Stimulated activated CD4-positive, alpha-beta T cell treated with anti-CD3 and anti-CD28 coated beads, Interleukin-12 subunit alpha, Interleukin-12 subunit beta, amount 100 ng/mL, for 24 hours (primary cell): Measurements from ENCODE around the gene SPEN.
"Not testable (repeated sequence)": the region's sequence is repeated elsewhere in the genome, so short reads cannot be mapped to it uniquely, and the experiment has no call there.

Experiments used
- DNase-seq, 2 experiments: peaks; one replicate each; pipeline ENCODE4 v3.0.0-alpha.2; 2020; ENCODE audit warnings: low read depth in 2 of 2

SPEN gene

DNA sequence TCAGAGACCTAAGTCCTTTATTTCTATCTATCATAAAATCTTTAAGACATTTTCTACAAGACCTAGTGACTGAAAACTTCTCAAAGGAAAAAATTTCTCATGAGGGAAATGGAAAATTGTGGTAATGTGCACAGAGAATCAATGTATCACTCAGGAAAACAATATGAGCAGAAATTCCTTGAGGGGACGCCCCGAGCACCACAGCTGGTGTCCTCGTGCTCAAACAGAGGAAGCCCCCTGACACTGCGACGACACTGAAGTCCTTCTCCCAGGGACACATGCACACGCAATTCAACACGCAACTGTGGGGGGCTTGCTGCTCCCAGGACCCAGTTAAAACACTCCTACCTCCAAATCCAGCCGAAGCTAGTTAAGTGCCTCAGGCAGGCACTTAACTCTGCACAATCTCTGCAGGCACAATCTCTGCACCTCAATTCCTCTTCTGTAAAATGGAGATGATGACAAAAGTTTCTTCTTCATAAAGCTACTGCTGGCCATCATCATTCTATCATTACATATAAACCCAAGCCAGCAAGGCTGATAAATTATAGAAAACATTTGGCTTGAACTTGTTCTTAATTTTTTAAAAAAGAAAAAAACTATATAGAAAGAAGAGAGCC is 112.4 kb downstream of the SPEN start:
- peak in 1 of 2 experiments; percentile 38 for DNase-seq

DNA sequence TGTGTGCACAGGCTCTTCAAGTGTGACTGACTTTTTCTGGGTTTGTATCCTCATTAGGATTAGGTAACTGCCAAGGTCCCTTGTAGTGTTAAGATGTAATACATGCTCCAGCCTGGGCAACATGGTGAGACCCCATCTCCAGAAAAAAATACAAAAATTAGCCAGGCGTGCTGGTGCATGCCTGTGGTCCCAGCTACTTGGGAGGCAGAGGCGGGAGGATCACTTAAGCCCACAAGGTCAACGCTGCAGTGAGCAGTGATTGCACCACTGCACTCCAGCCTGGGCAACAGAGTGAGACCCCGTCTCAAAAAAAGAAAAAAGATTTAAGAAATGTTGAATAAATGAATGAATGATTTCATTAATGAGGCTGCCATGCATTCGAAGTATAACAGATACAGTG is 113.3 kb downstream of the SPEN start:
- no peak for DNase-seq

DNA sequence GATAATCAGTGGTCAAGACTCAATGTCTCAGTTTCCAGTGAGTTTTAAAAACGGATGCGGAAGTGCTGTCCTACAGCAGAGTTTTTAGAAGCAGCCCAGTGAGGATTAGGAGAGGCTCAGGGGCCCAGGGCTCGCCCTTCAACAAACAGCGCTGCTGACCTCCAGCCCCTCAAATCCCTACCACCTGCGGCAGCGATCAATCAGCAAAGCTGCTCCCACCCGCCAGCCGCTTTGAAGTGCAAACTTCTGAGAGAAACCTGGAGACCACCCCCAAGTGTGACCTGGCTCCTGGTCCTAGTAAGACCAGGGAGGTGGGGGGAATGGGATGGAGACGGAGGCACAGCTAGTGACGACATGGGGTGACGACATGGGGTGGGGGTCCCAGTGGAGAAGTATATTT is 114.0 kb downstream of the SPEN start:
- no peak for DNase-seq

DNA sequence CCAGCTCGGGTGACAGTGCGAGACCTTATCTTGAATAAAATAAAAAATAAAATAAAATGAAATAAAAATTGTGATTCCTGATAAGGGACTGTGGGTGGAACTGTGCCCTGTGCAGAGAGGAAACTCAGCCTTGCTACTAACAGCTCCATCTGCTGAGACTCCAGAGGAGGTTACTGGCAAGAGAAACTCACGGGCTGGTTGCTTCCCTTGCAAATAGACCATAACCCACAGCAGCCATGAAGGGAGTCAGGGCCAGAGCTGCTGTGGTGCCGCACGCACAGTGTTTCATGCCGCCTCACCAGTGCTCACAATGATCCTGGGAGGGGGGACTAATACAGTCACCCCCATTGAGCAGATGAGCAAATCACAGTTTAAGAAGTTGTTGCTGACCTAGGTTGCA is 114.7 kb downstream of the SPEN start:
- DNase-seq = no peak

DNA sequence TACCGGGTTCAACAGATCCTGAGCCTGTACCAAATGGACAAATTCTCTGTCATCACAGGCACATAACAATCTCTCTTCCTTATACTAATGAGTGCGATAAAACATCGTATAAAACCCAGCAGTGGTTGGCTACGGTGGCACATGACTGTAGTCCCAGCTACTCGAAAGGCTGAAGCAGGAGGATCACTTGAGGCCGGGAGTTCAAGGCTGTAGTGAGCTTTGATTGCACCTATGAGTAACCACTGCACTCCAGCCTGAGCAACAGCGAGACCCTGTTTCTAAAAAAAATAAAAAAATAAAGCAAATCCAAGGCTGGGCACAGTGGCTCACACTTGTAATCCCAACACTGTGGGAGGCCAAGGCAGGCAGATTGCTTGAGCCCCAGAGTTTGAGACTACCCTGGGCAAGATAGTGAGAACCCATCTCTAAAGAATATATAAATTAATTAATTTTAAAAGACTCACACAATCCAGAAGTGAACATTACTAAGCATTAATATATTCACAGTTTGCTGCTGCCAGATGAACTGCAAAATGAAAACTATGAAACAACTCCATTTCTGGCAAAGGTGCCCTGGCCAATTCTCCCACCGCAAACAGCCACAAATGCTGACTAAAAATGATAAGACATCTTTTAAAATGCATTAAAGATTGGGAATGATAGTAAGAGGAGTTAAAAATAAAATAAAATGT is 115.3 kb downstream of the SPEN start:
- no peak for DNase-seq

DNA sequence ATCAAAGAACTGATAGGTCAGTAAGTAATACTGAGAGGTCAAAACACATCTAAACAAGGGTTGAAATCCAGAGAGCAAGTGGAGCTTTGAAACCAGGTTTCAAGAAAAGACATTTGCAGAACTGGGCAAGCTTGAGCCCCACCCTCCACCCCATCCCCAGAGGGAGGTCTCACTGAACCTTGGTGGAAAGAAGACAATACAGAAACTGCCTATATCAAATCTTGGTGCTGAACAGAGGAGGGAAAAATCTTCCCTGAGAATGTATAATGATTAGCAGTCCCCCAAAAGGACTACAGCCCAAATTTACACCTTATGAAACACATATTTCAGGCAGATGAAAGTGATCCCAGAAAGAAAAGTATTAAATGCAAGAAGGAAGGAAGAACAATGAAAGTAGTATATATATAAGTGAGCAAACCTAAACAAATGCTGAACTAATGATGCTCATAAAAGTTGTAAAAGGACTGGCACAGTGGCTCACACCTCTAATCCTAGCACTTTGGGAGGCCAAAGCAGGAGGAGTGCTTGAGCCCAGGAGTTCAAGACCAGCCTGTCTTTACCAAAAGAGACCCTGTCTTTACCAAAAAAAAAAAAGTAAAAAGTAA is 116.0 kb downstream of the SPEN start:
- DNase-seq = no peak

DNA sequence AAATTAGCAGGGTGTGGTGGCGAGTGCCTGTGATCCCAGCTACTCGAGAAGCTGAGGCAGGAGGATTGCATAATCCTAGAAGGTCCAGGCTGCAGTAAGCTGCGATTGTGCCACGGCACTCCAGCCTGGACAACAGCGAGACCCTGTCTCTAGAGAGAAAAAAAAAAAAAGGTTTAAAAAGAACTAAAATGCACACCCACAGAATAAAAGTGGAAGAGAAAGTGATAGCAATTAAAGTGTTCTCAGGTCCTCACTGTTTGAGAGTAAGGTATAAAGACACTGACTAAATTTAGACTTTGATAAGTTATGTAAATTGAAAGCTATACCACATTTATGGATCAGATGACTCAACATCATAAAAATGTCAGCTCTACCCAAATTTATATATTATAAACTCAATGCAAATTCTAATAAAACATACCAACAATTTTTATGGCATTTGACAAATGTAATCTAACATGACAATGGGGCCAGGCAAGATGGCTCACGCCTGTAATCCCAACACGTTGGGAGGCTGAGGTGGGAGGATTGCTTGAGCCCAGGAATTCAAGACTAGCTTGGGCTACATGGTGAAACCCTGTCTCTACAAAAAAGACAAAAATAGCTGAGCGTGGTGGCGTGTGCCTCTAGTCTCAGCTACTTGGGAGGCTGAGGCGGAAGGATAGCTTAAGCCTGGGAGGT is 116.6 kb downstream of the SPEN start:
- DNase-seq = no peak

DNA sequence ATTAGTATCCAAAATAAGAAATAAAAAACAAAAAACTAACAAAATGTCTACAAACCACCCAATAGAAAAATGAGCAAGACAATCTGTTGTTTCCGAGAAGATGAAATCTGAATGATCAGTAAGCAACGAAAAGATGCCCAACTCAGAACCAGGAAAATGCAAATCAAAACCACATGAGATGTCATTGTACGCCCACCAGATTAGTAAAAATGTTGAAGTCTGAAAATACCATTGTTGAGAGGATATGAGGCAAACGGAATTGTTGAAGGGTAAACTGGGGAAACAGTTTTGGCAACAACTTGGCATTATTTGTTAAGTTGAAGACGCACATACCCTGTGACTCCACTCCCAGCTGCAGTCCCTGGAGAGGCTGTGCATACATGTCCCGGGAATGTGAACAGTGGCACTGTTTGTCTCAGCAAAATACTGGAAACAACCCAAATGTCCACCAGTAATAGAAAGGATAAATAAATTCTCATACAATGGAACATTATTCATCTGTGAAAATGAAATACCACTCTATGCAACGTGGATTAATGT is 117.8 kb downstream of the SPEN start:
- DNase-seq = no peak

DNA sequence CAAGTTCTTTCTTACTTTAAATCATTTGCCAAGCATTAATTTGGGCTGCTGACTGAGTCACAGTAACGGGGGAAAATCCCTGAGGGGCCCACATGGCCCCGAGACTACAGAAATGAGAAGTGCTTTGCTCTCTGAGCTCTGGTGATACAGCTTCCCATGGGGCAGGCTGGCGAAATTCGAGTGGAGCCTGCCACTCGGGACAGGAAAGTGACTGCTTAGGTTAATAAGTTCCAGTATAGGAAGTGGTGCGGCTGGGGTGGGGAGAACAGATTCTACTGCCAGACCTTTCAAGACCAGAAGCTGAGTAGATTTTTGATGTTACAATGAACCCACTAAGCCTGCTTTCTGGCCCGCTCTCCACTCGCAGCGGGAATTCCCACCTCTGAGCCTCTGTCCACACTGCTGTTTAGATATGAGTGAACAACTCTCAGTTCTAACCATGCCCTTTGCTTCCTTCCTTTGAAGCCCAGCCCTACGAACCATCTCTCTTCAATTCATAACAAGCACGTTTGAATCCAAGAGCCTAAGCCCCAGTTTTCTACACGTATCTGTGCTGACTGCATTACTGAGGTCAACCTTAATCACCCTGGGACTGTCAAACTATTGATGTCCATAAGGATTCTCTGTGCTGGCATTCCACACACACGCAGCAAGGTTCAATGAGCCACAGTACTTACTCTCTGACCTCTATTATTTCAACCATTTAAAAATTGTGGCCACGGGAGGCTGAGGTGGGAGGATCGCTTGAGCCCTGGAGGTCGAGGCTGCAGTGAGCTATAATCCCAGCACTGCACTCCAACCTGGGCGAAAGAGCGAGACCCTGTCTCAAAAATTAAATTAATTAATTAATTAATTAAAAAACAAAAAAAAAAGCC is 118.8 kb downstream of the SPEN start:
- peak; percentile 76 to 77 for DNase-seq

DNA sequence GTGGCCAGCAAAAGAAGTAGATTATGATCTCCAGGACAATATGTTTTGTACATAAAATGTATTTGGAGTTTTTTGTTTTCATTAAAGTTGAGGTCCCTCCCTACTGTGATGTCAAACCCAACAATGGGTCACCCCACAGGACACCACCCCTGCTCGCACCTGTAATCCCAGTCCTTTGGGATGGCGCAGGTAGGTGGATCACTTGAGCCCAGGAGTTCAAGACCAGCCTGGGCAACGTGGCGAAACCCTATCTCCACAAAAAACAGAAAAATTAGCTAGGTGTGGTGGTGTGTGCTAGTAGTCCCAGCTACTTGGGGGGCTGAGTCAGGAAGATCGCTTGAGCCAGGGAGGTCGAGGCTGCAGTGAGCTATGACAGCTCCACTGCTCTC is 119.4 kb downstream of the SPEN start:
- no peak for DNase-seq

DNA sequence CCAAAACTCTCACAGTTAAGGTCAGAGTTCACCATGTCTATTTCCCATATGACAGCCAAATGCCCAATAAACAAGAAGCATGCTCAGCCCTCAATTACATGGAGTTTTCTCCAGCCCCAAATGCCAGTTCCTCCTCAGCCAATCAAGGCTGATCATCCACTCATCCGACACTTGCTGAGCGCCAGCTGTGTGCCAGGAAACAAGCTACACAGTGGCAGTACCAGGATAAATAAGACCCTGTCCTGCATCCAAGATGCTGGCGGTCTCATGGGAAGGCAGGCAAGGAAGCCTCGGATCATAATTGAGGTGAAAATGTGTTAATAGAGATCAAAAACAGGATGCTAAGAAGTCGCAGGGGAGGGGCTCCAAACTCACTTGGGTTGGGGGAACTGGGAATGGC is 120.7 kb downstream of the SPEN start:
- DNase-seq = no peak

DNA sequence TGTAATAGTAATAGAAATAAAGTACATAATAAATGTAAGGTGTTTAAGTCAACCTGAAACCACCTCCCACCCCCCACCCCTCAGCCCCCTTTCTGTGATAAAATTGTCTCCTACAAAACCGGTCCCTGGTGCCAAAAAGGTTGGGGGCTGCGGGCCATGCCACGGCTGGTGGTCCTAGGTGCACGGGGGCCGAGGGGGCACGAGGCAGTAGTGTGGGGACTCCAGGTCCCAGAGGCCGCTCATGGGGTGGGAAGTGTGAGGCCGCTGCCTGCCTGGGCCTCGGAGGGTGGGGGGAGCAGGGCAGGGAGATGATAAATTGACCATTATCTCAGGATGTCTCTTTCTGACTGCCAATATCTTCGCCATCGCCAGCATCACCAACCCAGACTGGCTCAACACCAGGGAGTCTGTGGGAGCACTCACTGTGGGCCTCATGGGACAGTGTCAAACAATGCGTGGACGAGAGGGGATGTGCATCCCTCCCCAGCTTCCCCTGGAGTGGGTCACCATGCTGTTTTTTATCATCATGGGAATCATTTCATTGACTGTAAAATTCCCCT is 121.9 kb downstream of the SPEN start:
- DNase-seq = no peak

DNA sequence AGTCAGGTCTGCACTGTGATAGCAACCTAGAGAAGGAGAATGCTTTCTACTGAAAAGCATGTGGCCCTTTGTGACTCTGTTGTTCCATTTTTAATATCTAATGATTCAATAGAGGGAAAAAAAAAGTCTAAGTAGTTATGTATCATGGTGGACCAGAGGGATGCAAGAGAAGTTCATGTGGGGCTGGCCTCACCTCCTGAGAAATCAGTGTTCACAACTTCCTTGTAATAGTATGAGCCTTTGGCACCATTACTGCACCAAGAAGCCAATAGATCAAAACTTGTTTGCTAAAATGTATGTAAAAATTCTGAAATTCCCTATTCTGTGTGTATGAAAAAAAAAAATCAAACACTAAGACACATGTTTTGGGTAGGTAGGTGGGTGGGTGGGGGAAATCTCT is 123.4 kb downstream of the SPEN start:
- no peak for DNase-seq

DNA sequence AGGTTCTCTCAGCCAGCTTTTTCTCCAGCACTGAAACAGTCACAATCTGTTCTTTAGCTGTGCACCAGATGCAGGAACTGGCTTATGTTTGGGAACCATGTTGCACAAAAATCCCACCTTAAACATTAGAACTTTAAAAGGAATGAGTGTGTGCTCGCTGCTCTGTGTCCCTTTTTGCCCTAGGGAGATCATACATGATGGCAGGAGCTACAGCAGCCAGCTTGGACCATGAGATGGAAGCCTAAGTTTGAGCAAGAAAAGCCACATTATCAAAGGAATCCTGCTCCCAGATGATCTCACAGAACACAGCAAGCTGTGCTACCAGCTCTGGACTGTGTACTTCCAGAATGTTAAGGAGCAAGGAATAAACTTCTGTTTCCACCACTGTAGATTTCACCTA is 124.9 kb downstream of the SPEN start:
- no peak for DNase-seq

DNA sequence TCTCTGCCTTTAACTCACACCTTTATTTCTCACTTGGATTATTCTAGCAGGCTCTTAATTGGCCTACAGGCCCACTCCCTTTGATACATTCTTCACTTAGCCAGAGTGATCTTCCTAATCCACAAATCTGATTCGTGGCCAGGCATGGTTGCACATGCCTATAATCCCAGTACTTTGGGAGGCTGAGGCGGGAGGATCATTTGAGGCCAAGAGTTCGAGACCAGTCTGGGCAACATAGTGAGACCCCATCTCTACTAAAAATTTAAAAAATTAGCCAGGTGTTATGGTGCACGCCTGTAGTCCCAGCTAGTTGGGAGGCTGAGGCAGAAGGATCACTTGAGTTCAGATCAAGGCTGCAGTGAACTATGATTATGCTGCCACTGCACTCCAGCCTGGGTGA is 126.3 kb downstream of the SPEN start:
- DNase-seq = no peak

DNA sequence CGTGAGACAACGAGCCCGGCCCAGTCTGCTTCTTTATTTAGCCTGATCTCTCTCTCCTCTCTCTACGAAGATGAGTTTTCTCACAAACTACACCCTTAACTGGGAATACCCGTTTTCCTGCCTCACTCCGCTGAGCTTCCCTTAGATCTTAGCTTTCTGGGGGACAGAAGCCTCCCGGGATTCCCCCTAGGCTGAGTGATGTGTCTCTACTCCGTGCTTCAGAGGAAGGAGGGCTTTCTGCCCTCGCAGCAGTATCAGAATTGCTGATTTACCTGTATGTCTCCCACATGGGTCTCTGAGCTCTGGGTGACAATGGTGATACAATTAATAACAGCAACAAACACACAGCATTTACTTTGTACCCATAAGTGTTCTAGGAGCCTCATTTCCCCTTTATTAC is 127.3 kb downstream of the SPEN start:
- no peak for DNase-seq

DNA sequence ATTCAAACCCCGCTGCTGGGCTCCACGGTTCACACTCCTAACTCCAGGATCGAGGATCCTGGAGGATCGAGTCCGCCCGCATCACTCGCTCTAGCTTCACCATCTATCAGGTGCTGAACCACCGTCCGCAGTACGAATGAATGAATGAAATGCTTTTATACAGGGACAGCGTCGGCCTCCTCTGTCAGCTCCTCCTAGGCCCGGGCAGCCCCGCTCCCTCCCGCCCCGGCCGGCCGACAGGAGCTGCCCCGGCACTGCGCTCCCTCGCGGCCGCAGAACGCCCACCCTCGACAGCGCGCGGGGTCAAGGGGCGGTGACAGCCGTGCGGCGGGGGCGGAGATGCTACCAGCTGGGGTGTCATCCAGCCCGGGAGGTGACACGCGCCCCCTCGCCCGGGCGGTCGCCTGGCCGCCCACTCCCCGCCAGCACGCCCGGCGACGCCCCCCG is 127.9 kb downstream of the SPEN start:
- DNase-seq = peak; percentile 65 to 70

DNA sequence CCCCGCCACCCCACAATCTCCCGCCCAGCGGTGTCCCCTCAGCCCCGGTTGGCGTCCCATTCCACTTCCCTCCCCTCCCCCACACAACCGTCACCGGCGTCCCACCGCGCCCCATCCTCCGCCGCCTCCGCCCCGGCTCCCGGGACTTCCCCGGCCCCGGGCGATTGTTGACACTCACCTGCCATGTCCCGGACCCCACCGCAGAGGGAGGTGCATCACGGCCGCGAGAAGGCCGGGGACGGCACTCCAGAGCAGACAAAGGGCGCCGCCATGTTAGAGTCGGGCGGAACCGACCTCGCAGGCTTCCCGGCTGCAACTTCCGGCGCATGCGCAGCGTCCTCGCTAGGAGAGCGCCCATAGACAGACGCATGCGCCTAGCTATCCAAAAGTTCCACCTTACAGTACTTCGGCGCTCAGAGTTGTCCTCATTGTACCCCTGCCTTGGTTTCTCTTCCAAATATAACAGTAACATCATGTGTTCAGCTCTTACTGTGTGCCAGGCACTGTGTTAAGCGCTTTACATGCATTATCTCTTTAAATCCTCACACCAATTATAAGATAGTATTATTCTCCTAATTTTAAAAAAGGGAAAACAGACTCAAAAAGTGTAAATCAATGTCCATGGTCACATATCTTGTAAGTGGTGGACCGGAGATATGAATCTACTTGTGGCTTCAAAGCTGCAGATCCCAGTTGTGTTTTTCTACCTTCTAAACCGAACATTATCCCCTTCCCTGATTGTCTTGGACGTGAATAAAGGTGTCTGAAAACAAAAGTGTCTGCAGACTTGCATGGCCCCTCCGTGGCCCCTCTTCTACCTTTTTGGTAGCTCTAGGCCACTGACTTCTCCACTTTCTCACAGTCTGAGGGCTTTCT is 128.5 kb downstream of the SPEN start, which contains the start of gene ZBTB17:
Gene ZBTB17 (minus strand): TSS at position 297 of the 876 bp plus-strand sequence. CDS start 27,606 bp downstream, outside the sequence.
- DNase-seq = peak; percentile 88 to 91

DNA sequence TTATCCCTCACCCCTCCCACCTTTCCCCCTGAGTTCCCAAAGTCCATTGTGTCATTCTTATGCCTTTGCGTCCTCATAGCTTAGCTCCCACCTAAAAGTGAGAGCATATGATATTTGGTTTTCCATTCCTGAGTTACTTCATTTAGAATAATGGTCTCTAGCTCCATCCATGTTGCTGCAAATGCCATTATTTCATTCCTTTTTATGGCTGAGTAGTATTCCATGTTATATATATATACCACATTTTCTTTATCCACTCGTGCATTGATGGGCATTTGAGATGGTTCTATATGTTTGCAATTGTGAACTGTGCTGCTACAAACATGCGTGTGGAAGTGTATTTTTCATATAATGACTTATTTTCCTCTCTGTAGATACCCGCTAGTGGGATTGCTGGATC is 130.4 kb downstream of the SPEN start:
- not testable (repeated sequence) for DNase-seq

DNA sequence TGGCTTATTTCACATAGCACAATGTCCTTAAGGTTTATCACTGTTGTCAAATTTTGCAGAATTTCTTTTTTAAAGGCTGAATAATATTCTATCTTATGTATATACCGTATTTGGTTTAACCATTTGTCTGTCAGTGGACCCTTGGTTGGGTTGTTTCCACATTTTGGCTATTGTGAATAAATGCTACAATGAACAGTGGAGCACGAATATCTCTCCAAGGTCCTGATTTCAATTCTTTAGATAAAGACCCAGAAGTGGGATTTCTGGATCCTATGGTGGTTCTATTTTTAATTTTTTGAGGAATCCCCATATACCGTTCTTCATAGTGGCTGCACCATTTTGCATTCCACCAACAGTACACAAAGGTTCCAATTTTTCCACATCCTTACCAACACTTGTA is 134.2 kb downstream of the SPEN start:
- no peak for DNase-seq
